IMR-90 (cell line): ENCODE results near the gene KCNIP3. TPM values are rescaled to one million over a fixed set of nuclear protein-coding genes. Genes with fewer than 3 reads are reported as not detected.

Experiments used
- ATAC-seq: fragments of 200-7000 bp; cut with Tn5 transposase; 2 replicates; pipeline ENCODE4 v1.9.1; 2020; ENCODE audit warnings: low read depth, mild to moderate bottlenecking, moderate library complexity
- BruUV-seq: library from RNA; stranded (reverse); fragments of 400-500 nt; replicated peaks from 2 replicates; lab custom pipeline; 2021; lab: Mats Ljungman, UMichigan
- CTCF ChIA-PET: fragments of 300-600 bp; formaldehyde crosslinking; extraction: SDS; loops from one replicate; lab custom pipeline; 2021; ENCODE audit warnings: antibody characterized with exemption; lab: Yijun Ruan, JAX
- POLR2A ChIA-PET: fragments of 300-600 bp; sonication (Branson Sonifier 250); formaldehyde crosslinking; loops from one replicate; lab custom pipeline; 2022; ENCODE audit warnings: antibody characterized with exemption; ENCODE audit not compliant: unreplicated experiment; lab: Charles Lee
- DNase-seq: peaks from one replicate; pipeline ENCODE4 v3.0.0; 2013
- H2AFZ ChIP-seq: replicated peaks from 2 replicates; pipeline ENCODE3; 2013; ENCODE audit warnings: low read length, mild to moderate bottlenecking; ENCODE audit not compliant: poor library complexity
- H2AK5ac ChIP-seq: 2 replicates; pipeline ENCODE4 v1.6.1; 2013; ENCODE audit warnings: low read depth, low read length, inconsistent platforms
- H2AK9ac ChIP-seq: replicated peaks from 2 replicates; pipeline ENCODE3; 2013; ENCODE audit warnings: mild to moderate bottlenecking, low read depth, low read length, moderate library complexity; ENCODE audit not compliant: poor library complexity
- H2BK120ac ChIP-seq: 2 replicates; pipeline ENCODE4 v1.6.1; 2013; ENCODE audit warnings: low read depth, low read length, inconsistent platforms
- H2BK15ac ChIP-seq: 3 replicates; pipeline ENCODE4 v1.6.1; 2013; ENCODE audit warnings: low read depth, low read length, inconsistent platforms
- H2BK20ac ChIP-seq: 2 replicates; pipeline ENCODE4 v1.6.1; 2013; ENCODE audit warnings: low read depth, mild to moderate bottlenecking, inconsistent platforms, low read length, moderate library complexity
- H2BK5ac ChIP-seq: 2 replicates; pipeline ENCODE4 v1.6.1; 2013; ENCODE audit warnings: mild to moderate bottlenecking, low read depth, low read length, inconsistent platforms; ENCODE audit not compliant: poor library complexity, severe bottlenecking
- H3K14ac ChIP-seq: replicated peaks from 2 replicates; pipeline ENCODE4 v1.6.1; 2013; ENCODE audit warnings: low read depth, low read length, inconsistent platforms
- H3K18ac ChIP-seq: 2 replicates; pipeline ENCODE4 v1.6.1; 2013; ENCODE audit warnings: low read depth, low read length, control low read depth
- H3K23ac ChIP-seq: 2 replicates; pipeline ENCODE4 v1.6.1; 2013; ENCODE audit warnings: low read depth, low read length, inconsistent platforms
- H3K27ac ChIP-seq: 2 replicates; pipeline ENCODE4 v1.5.1; 2013; ENCODE audit warnings: mild to moderate bottlenecking, control low read depth, low read length; ENCODE audit not compliant: insufficient read depth
- H3K27me3 ChIP-seq: 2 replicates; pipeline ENCODE4 v1.6.1; 2013; ENCODE audit warnings: low read length; ENCODE audit not compliant: control insufficient read depth, insufficient read depth
- H3K36me3 ChIP-seq: 2 replicates; pipeline ENCODE4 v1.6.1; 2013; ENCODE audit warnings: low read length, mixed read lengths; ENCODE audit not compliant: control insufficient read depth, insufficient read depth
- H3K4ac ChIP-seq: 2 replicates; pipeline ENCODE4 v1.6.1; 2013; ENCODE audit warnings: low read depth, low read length, inconsistent platforms
- H3K4me1 ChIP-seq: 2 replicates; pipeline ENCODE4 v1.6.1; 2013; ENCODE audit warnings: low read length, mixed read lengths; ENCODE audit not compliant: control insufficient read depth, insufficient read depth
- H3K4me2 ChIP-seq: 2 replicates; pipeline ENCODE4 v1.6.1; 2013; ENCODE audit warnings: low read depth, mild to moderate bottlenecking, control low read depth, low read length, moderate library complexity
- H3K4me3 ChIP-seq: 2 replicates; pipeline ENCODE4 v1.5.1; 2013; ENCODE audit warnings: low read depth, mild to moderate bottlenecking, control low read depth, low read length, moderate library complexity; ENCODE audit not compliant: insufficient read depth
- H3K56ac ChIP-seq: 2 replicates; pipeline ENCODE4 v1.6.1; 2013; ENCODE audit warnings: low read length, inconsistent platforms; ENCODE audit not compliant: insufficient read depth; ENCODE audit errors: extremely low read depth
- H3K79me1 ChIP-seq, 2 experiments: 2 replicates each; pipeline ENCODE4 v1.6.1; 2013; ENCODE audit warnings: low read length in 2 of 2, inconsistent platforms in 1 of 2, low read depth in 1 of 2
- H3K9ac ChIP-seq: 2 replicates; pipeline ENCODE4 v1.6.1; 2013; ENCODE audit warnings: low read depth, low read length, control low read depth
- H3K9me1 ChIP-seq: 2 replicates; pipeline ENCODE4 v1.6.1; 2013; ENCODE audit warnings: low read length, inconsistent platforms; ENCODE audit not compliant: insufficient read depth
- H3K9me3 ChIP-seq: 2 replicates; pipeline ENCODE4 v1.6.1; 2013; ENCODE audit warnings: low read length; ENCODE audit not compliant: control insufficient read depth, insufficient read depth
- H4K20me1 ChIP-seq: 2 replicates; pipeline ENCODE4 v1.6.1; 2013; ENCODE audit warnings: low read length, inconsistent platforms; ENCODE audit not compliant: insufficient read depth
- H4K5ac ChIP-seq: 2 replicates; pipeline ENCODE4 v1.6.1; 2013; ENCODE audit warnings: mild to moderate bottlenecking, low read depth, low read length, control low read depth
- H4K8ac ChIP-seq, 2 experiments: 2 replicates each; pipeline ENCODE4 v1.6.1; 2013; ENCODE audit warnings: low read depth in 2 of 2, low read length in 2 of 2, control low read depth in 1 of 2, inconsistent platforms in 1 of 2
- H4K91ac ChIP-seq: 2 replicates; pipeline ENCODE4 v1.6.1; 2013; ENCODE audit warnings: low read depth, low read length, inconsistent platforms; ENCODE audit not compliant: insufficient read depth
- BHLHE40 ChIP-seq: fragments of 150-350 bp; IDR thresholded peaks from 2 replicates; pipeline ENCODE4 v1.6.1; 2016; ENCODE audit warnings: mild to moderate bottlenecking, low read depth, low read length
- CEBPB ChIP-seq: IDR thresholded peaks from 2 replicates; pipeline ENCODE4 v1.6.1; 2012; ENCODE audit warnings: low read depth, low read length, improper control_type of control experiment
- CTCF ChIP-seq: conservative IDR thresholded peaks from 2 replicates; pipeline ENCODE4 v1.5.1; 2012; ENCODE audit warnings: mild to moderate bottlenecking, low read depth, low read length, improper control_type of control experiment
- ELK1 ChIP-seq: fragments of 150-350 bp; IDR thresholded peaks from 2 replicates; pipeline ENCODE4 v1.6.1; 2016; ENCODE audit warnings: low read depth, mild to moderate bottlenecking, low read length, moderate library complexity, borderline replicate concordance
- FOS ChIP-seq: fragments of 150-350 bp; IDR thresholded peaks from 2 replicates; pipeline ENCODE4 v1.6.1; 2016; ENCODE audit warnings: low read depth, low read length
- MAFK ChIP-seq: IDR thresholded peaks from 2 replicates; pipeline ENCODE4 v1.6.1; 2012; ENCODE audit warnings: low read depth, low read length, improper control_type of control experiment
- MAZ ChIP-seq: IDR thresholded peaks from 2 replicates; pipeline ENCODE4 v1.6.1; 2012; ENCODE audit warnings: low read depth, mild to moderate bottlenecking, low read length, improper control_type of control experiment, moderate library complexity, borderline replicate concordance
- MXI1 ChIP-seq: IDR thresholded peaks from 2 replicates; pipeline ENCODE4 v1.6.1; 2012; ENCODE audit warnings: low read depth, mild to moderate bottlenecking, low read length, moderate library complexity, borderline replicate concordance
- NFE2L2 ChIP-seq: fragments of 150-350 bp; IDR thresholded peaks from 2 replicates; pipeline ENCODE4 v1.6.1; 2016; ENCODE audit warnings: low read depth, mild to moderate bottlenecking, low read length
- POLR2A ChIP-seq: IDR thresholded peaks from 2 replicates; pipeline ENCODE4 v1.6.1; 2012; ENCODE audit warnings: mild to moderate bottlenecking, low read depth, low read length
- RAD21 ChIP-seq: IDR thresholded peaks from 2 replicates; pipeline ENCODE4 v1.6.1; 2012; ENCODE audit warnings: low read length, improper control_type of control experiment
- RCOR1 ChIP-seq: IDR thresholded peaks from 2 replicates; pipeline ENCODE4 v1.6.1; 2012; ENCODE audit warnings: mild to moderate bottlenecking, low read length, improper control_type of control experiment; ENCODE audit not compliant: insufficient replicate concordance
- RFX5 ChIP-seq: IDR thresholded peaks from 2 replicates; pipeline ENCODE4 v1.8.0; 2012; ENCODE audit warnings: low read depth, mild to moderate bottlenecking, low read length, moderate library complexity
- SMC3 ChIP-seq: fragments of 150-350 bp; IDR thresholded peaks from 2 replicates; pipeline ENCODE4 v1.6.1; 2016; ENCODE audit warnings: low read depth, mild to moderate bottlenecking, antibody characterized with exemption, low read length, moderate library complexity
- USF2 ChIP-seq: fragments of 150-350 bp; IDR thresholded peaks from 2 replicates; pipeline ENCODE4 v1.6.1; 2017; ENCODE audit warnings: mild to moderate bottlenecking, antibody characterized with exemption, low read length, low read depth
- WGBS, 2 experiments: methylation state at CpG; one replicate each; pipeline versions ENCODE4 v1.1.5 to v1.1.7; 2013; ENCODE audit warnings: missing lambda C conversion rate in 2 of 2; ENCODE audit not compliant: insufficient read length in 1 of 2; ENCODE audit errors: extremely low coverage in 2 of 2; 5-methylcytosine and 5-hydroxymethylcytosine counted together
- dilution Hi-C: fragments of 300-500 bp; cut with HindIII; formaldehyde crosslinking; loops from one replicate; pipeline ENCODE4 v1.14.3; 2018; ENCODE audit warnings: low sequenced_read_pairs; ENCODE audit not compliant: unreplicated experiment
- in situ Hi-C: fragments of 300-500 bp; cut with MboI; formaldehyde crosslinking; loops from 3 replicates; pipeline ENCODE4 v1.14.3; 2019; ENCODE audit warnings: low sequenced_read_pairs, inconsistent platforms, mixed read lengths
- intact Hi-C: fragments of 100-400 bp; cut with micrococcal nuclease; formaldehyde crosslinking; loops from 2 replicates; pipeline ENCODE4 v1.10.0; 2022
- polyA plus RNA-seq, 3 experiments: library from polyadenylated mRNA; depleted of rRNA; stranded (reverse); fragments of >200 nt; gene quantifications; 2 replicates each; pipeline ENCODE4 v1.2.3, GENCODE V29; 2012; ENCODE audit warnings: low replicate concordance in 1 of 3
- total RNA-seq: library from RNA; depleted of rRNA; stranded (reverse); fragments of >200 nt; gene quantifications from 2 replicates; pipeline ENCODE4 v1.2.3, GENCODE V29; 2012

The KCNIP3 gene
- total and polyA plus RNA-seq, 2 of the 4 experiments (the other 2 are of a cell fraction) = 0.72 to 1.4 TPM

GRCh38 chr2:95300450-95300849, 3.3 kb downstream of the KCNIP3 start:
- Histone ChIP-seq H2BK15ac (no peak overlapping the region), H2AFZ (no peak overlapping the region), H3K4me3 (no peak overlapping the region), H4K91ac (no peak overlapping the region), H3K9me1 (no peaks in the 10 kb centered on the region), H3K79me1 (no peaks in the 10 kb centered on the region), H3K23ac (no peak overlapping the region), H3K56ac (no peak overlapping the region), H3K36me3 (no peaks in the 10 kb centered on the region), H4K8ac (no peak overlapping the region), H3K27ac (no peak overlapping the region), H3K27me3 (peaks cover 43% of the 10 kb centered on the region), H3K4me2 (no peak overlapping the region), H2BK120ac (no peak overlapping the region), H3K9ac (no peak overlapping the region), H3K14ac (no peak overlapping the region), H3K4ac (no peak overlapping the region), H4K5ac (no peak overlapping the region), H4K20me1 (no peaks in the 10 kb centered on the region), H2BK20ac (no peak overlapping the region), H3K9me3 (no peaks in the 10 kb centered on the region), H3K4me1 (no peaks in the 10 kb centered on the region; the same call in 1 of the 2 replicates), H3K18ac (no peak overlapping the region), H2AK5ac (no peak overlapping the region), H2AK9ac (no peak overlapping the region), H2BK5ac (no peak overlapping the region)
- CTCF ChIA-PET = no interaction called here
- POLR2A ChIA-PET = no interaction called here
- TF ChIP-seq CEBPB (no peak), POLR2A (no peak), USF2 (no peak), CTCF (no peak), MAZ (no peak), RAD21 (no peak), SMC3 (no peak), MXI1 (no peak), RCOR1 (no peak), ELK1 (no peak), RFX5 (no peak), FOS (no peak), NFE2L2 (no peak), BHLHE40 (no peak), MAFK (no peak)
- no peak for ATAC-seq
- in situ Hi-C loops (no loop called here), intact Hi-C loops (no loop called here), dilution Hi-C loops (no loop called here)
- WGBS, 2 experiments = 14% methylated on average over 4 of the region's 11 CpGs; no CpG with 5 or more reads in 1 of the 2 experiments
- no peak for DNase-seq
- no TSS peak for BruUV-seq
